GM12878 (cell line): Measurements from ENCODE around the gene CRTAP. TPM values are rescaled to one million over a fixed set of nuclear protein-coding genes. Genes with fewer than 3 reads are reported as not detected.

Source experiments
- ATAC-seq: fragments of 200-7000 bp; cut with Tn5 transposase; 3 replicates; pipeline ENCODE4 v1.9.1; 2020; ENCODE audit warnings: mild to moderate bottlenecking, moderate library complexity
- BruUV-seq: library from RNA; stranded (reverse); fragments of 400-500 nt; replicated peaks from 2 replicates; lab custom pipeline; 2021; lab: Mats Ljungman, UMichigan
- CTCF ChIA-PET: fragments of 300-600 bp; sonication (Branson Sonifier 250); formaldehyde crosslinking; extraction: SDS; loops from one replicate; lab custom pipeline; 2021; ENCODE audit warnings: inconsistent platforms; lab: Yijun Ruan, JAX
- POLR2A ChIA-PET: fragments of 350-600 bp; formaldehyde crosslinking; extraction: SDS; loops from one replicate; lab custom pipeline; 2021; ENCODE audit warnings: inconsistent platforms; lab: Charles Lee
- RAD21 ChIA-PET: fragments of 300-600 bp; sonication (Branson Sonifier 250); formaldehyde crosslinking; loops from one replicate; lab custom pipeline; 2023; ENCODE audit warnings: antibody characterized with exemption; ENCODE audit not compliant: unreplicated experiment; lab: Charles Lee
- SMC1A ChIA-PET: fragments of 300-600 bp; sonication (Branson Sonifier 250); formaldehyde crosslinking; loops from one replicate; lab custom pipeline; 2023; ENCODE audit not compliant: unreplicated experiment, uncharacterized antibody; lab: Charles Lee
- DNase-seq: peaks from one replicate; pipeline ENCODE4 v3.0.0-alpha.2; 2011; ENCODE audit warnings: low read depth, low spot score
- FAIRE-seq: peaks from 3 replicates; lab custom pipeline; 2011; peaks lifted over from hg19 to GRCh38; lab: Jason Lieb, UNC
- H2AFZ ChIP-seq: 2 replicates; pipeline ENCODE4 v1.6.0; 2011; ENCODE audit warnings: low read depth, low read length, control low read depth; ENCODE audit not compliant: control insufficient read depth
- H3K27ac ChIP-seq: 2 replicates; pipeline ENCODE4 v1.5.1; 2011; ENCODE audit warnings: control low read depth; ENCODE audit not compliant: control insufficient read depth, insufficient read depth
- H3K27me3 ChIP-seq, 2 experiments: replicated peaks in 1 of 2; 2 replicates each; pipeline versions ENCODE4 v1.6.0 to v1.6.1; 2011; ENCODE audit warnings: low read length in 1 of 2; ENCODE audit not compliant: control insufficient read depth in 2 of 2, insufficient read depth in 2 of 2
- H3K36me3 ChIP-seq, 2 experiments: 2 replicates each; pipeline ENCODE4 v1.5.1; 2011; ENCODE audit warnings: low read length in 1 of 2; ENCODE audit not compliant: control insufficient read depth in 2 of 2, insufficient read depth in 2 of 2
- H3K4me1 ChIP-seq: 2 replicates; pipeline ENCODE4 v1.6.1; 2011; ENCODE audit warnings: mild to moderate bottlenecking, low read length, moderate library complexity, mixed read lengths; ENCODE audit not compliant: control insufficient read depth, insufficient read depth
- H3K4me2 ChIP-seq: 2 replicates; pipeline ENCODE4 v1.6.0; 2011; ENCODE audit warnings: control low read depth; ENCODE audit not compliant: control insufficient read depth, insufficient read depth
- H3K4me3 ChIP-seq: fragments of 200-600 bp; sonication (generic); 2 replicates; pipeline ENCODE4 v1.5.1; 2016
- H3K79me2 ChIP-seq: 2 replicates; pipeline ENCODE4 v1.6.0; 2011; ENCODE audit warnings: low read length; ENCODE audit not compliant: control insufficient read depth, insufficient read depth
- H3K9ac ChIP-seq: 2 replicates; pipeline ENCODE4 v1.8.0; 2011; ENCODE audit warnings: low read length, control low read depth, mixed read lengths; ENCODE audit not compliant: control insufficient read depth, insufficient read depth
- H3K9me3 ChIP-seq: replicated peaks from 3 replicates; pipeline ENCODE4 v1.5.1; 2011; ENCODE audit warnings: mild to moderate bottlenecking, low read length; ENCODE audit not compliant: control insufficient read depth, insufficient read depth
- H4K20me1 ChIP-seq: 2 replicates; pipeline ENCODE4 v1.6.0; 2011; ENCODE audit not compliant: control insufficient read depth, insufficient read depth
- CHD1 ChIP-seq: IDR thresholded peaks from 2 replicates; pipeline ENCODE4 v1.6.1; 2012; ENCODE audit warnings: low read depth, low read length, improper control_type of control experiment
- LARP7 ChIP-seq: fragments of 450-650 bp; IDR thresholded peaks from 2 replicates; pipeline ENCODE4 v1.6.1; 2017; ENCODE audit warnings: mild to moderate bottlenecking
- NFXL1 ChIP-seq: fragments of 450-650 bp; IDR thresholded peaks from 2 replicates; pipeline ENCODE4 v1.6.1; 2017; ENCODE audit warnings: antibody characterized with exemption, mild to moderate bottlenecking, borderline replicate concordance
- NKRF ChIP-seq: fragments of 450-650 bp; conservative IDR thresholded peaks from 2 replicates; pipeline ENCODE4 v1.6.1; 2017; ENCODE audit warnings: mild to moderate bottlenecking, moderate library complexity
- NR2C2 ChIP-seq: IDR thresholded peaks from 2 replicates; pipeline ENCODE4 v1.6.1; 2011; ENCODE audit warnings: borderline replicate concordance, low read depth; ENCODE audit not compliant: control insufficient read depth, insufficient read length
- SIN3A ChIP-seq: IDR thresholded peaks from 2 replicates; pipeline ENCODE4 v1.6.1; 2012; ENCODE audit warnings: low read depth, low read length, improper control_type of control experiment
- SMAD1 ChIP-seq: fragments of 450-650 bp; IDR thresholded peaks from 2 replicates; pipeline ENCODE4 v1.6.1; 2018; ENCODE audit warnings: mild to moderate bottlenecking, low read depth; ENCODE audit not compliant: partially characterized antibody
- SRF ChIP-seq, 2 experiments: IDR thresholded peaks; 2 replicates each; pipeline ENCODE4 v1.6.1; 2011; ENCODE audit warnings: low read depth in 2 of 2, low read length in 2 of 2, mild to moderate bottlenecking in 1 of 2, moderate library complexity in 1 of 2
- TAF1 ChIP-seq: IDR thresholded peaks from 2 replicates; pipeline ENCODE4 v1.6.1; 2011; ENCODE audit warnings: mild to moderate bottlenecking, low read depth, low read length, borderline replicate concordance
- TARDBP ChIP-seq: IDR thresholded peaks from 2 replicates; pipeline ENCODE4 v1.6.1; 2016; ENCODE audit warnings: borderline replicate concordance
- TBL1XR1 ChIP-seq: IDR thresholded peaks from 2 replicates; pipeline ENCODE4 v1.6.1; 2012; ENCODE audit warnings: low read depth, low read length, improper control_type of control experiment
- ZBTB33 ChIP-seq: fragments of 450-650 bp; IDR thresholded peaks from 2 replicates; pipeline ENCODE4 v1.6.1; 2017; ENCODE audit warnings: mild to moderate bottlenecking
- WGBS: methylation state at CpG from one replicate; pipeline ENCODE4 v1.1.6; 2016; ENCODE audit warnings: low lambda C conversion rate; ENCODE audit not compliant: insufficient replicate concordance, insufficient coverage; ENCODE audit errors: missing lambda C conversion rate; 5-methylcytosine and 5-hydroxymethylcytosine counted together
- in situ Hi-C: fragments of 300-500 bp; cut with MboI; formaldehyde crosslinking; loops from 9 replicates; pipeline ENCODE4 v1.14.3; 2018; ENCODE audit warnings: mixed read lengths
- intact Hi-C: fragments of 100-400 bp; cut with micrococcal nuclease; formaldehyde crosslinking; loops from one replicate; pipeline ENCODE4 v1.14.2; 2022; ENCODE audit not compliant: unreplicated experiment
- polyA plus RNA-seq, 11 experiments: library from polyadenylated mRNA; depleted of rRNA in 4 of 11; unstranded in 6 of 11; stranded (reverse) in 5 of 11; fragments of >200 nt; fragmentation: Nextera tagmentation in 4 of 11; fragmentation: Illumina TruSeq in 1 of 11; extraction: Ambion mirVana in 4 of 11; extraction: Trizol in 1 of 11; gene quantifications; 1 replicate in 1 of 11; 2 replicates in 10 of 11; pipeline versions ENCODE4 v1.2.1 to v1.2.3, GENCODE V29; 2011 to 2016; ENCODE audit warnings: inconsistent platforms in 2 of 11, missing spikeins in 2 of 11, low read depth in 1 of 11
- total RNA-seq, 4 experiments: library from RNA; depleted of rRNA in 3 of 4; stranded (reverse); fragments of >200 nt in 3 of 4; fragmentation: Illumina TruSeq in 1 of 4; extraction: Trizol in 1 of 4; gene quantifications; 2 replicates each; pipeline versions ENCODE4 v1.2.1 to v1.2.3, GENCODE V29; 2013 to 2021
- TF ChIP-seq, protein P1 (sequence below): fragments of 450-650 bp; IDR thresholded peaks from 2 replicates; pipeline ENCODE4 v1.6.1; 2017; ENCODE audit warnings: mild to moderate bottlenecking, moderate library complexity

The CRTAP gene
- total and polyA plus RNA-seq, 10 of the 15 experiments (the other 5 are each of a cell fraction or from before 2014, with no cell fraction given), result 6.0 to 42.3 (median 23.3) TPM

GRCh38 chr3:33186524-33187367 is 72.9 kb downstream of the CRTAP start (continued):
- TF ChIP-seq ZBTB33 (no peak), NR2C2 (no peak), SRF (IDR thresholded peaks at IDR 0.05; ENCODE audit: low read depth in 2 of 2, low read length in 2 of 2) (no peak), NKRF (no peak), NFXL1 (no peak), TARDBP (no peak), SMAD1 (no peak)
- TF ChIP-seq, all 136 proteins: peak for 0

DNA sequence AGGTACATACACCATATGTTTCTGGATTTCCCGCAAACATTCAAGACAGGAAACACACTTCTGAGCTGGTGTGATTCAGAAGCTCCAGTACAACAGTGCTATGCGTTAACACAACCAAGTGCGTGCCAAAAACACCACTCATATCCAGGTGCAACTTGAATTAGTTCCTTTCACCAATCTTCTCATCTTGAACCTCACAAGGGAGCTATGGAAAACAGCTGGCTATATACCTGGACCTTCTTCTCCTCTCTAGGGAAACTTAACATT is 73.5 kb downstream of the CRTAP start:
- H3K27ac ChIP-seq, result no peak overlapping the region
- no TSS peak for BruUV-seq
- no peak overlapping the region for H3K4me2 ChIP-seq
- H3K4me3 ChIP-seq, result no peak overlapping the region
- ATAC-seq (no peak), DNase-seq (no peak), FAIRE-seq (no peak)
- 0 out of 4 replicates have a peak, but pooled peaks cover 0 to 3% of the 10 kb centered on the region in 2 experiments for H3K27me3 ChIP-seq
- no peak overlapping the region for H2AFZ ChIP-seq
- CTCF ChIA-PET, result interaction anchor here (1.1 to 1.3 kb wide), 2 partner anchors 11 to 186 kb away, joined by 3 to 4 read pairs; no protein-coding TSS in a partner anchor
- intact Hi-C loops (no loop called here), in situ Hi-C loops (no loop called here)
- H3K36me3 ChIP-seq, result no peaks in the 10 kb centered on the region
- H3K79me2 ChIP-seq, result no peaks in the 10 kb centered on the region
- WGBS, result 55% methylated on average over 3 of the region's 3 CpGs
- POLR2A ChIA-PET, result no interaction called here
- H3K9ac ChIP-seq, result no peak overlapping the region
- H3K4me1 ChIP-seq, result no peaks in the 10 kb centered on the region
- SMC1A ChIA-PET, result no interaction called here
- H3K9me3 ChIP-seq, result no peaks in the 10 kb centered on the region
- H4K20me1 ChIP-seq, result no peaks in the 10 kb centered on the region
- RAD21 ChIA-PET, result no interaction called here
- TF ChIP-seq SIN3A, result no peak
- no peak for TF ChIP-seq TAF1
- TF ChIP-seq CHD1, result no peak
- no peak for TF ChIP-seq TBL1XR1
- TF ChIP-seq LARP7, result no peak
- TF ChIP-seq, protein P1, sequence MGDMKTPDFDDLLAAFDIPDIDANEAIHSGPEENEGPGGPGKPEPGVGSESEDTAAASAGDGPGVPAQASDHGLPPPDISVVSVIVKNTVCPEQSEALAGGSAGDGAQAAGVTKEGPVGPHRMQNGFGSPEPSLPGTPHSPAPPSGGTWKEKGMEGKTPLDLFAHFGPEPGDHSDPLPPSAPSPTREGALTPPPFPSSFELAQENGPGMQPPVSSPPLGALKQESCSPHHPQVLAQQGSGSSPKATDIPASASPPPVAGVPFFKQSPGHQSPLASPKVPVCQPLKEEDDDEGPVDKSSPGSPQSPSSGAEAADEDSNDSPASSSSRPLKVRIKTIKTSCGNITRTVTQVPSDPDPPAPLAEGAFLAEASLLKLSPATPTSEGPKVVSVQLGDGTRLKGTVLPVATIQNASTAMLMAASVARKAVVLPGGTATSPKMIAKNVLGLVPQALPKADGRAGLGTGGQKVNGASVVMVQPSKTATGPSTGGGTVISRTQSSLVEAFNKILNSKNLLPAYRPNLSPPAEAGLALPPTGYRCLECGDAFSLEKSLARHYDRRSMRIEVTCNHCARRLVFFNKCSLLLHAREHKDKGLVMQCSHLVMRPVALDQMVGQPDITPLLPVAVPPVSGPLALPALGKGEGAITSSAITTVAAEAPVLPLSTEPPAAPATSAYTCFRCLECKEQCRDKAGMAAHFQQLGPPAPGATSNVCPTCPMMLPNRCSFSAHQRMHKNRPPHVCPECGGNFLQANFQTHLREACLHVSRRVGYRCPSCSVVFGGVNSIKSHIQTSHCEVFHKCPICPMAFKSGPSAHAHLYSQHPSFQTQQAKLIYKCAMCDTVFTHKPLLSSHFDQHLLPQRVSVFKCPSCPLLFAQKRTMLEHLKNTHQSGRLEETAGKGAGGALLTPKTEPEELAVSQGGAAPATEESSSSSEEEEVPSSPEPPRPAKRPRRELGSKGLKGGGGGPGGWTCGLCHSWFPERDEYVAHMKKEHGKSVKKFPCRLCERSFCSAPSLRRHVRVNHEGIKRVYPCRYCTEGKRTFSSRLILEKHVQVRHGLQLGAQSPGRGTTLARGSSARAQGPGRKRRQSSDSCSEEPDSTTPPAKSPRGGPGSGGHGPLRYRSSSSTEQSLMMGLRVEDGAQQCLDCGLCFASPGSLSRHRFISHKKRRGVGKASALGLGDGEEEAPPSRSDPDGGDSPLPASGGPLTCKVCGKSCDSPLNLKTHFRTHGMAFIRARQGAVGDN, result no peak
